Ishikawa (cell line): ENCODE results near the gene DOCK8.

Experiments used
- CEBPB ChIP-seq: IDR thresholded peaks from 2 replicates; pipeline ENCODE4 v1.6.1; 2012
- CREB1 ChIP-seq: IDR thresholded peaks from 2 replicates; pipeline ENCODE4 v1.6.1; 2012; ENCODE audit warnings: low read depth
- EGR1 ChIP-seq: IDR thresholded peaks from 2 replicates; pipeline ENCODE4 v1.6.1; 2012
- EP300 ChIP-seq: IDR thresholded peaks from 2 replicates; pipeline ENCODE4 v1.6.1; 2012; ENCODE audit warnings: borderline replicate concordance
- FOXM1 ChIP-seq: IDR thresholded peaks from 2 replicates; pipeline ENCODE4 v1.6.1; 2012; ENCODE audit warnings: low read depth, borderline replicate concordance
- NFIC ChIP-seq: IDR thresholded peaks from 2 replicates; pipeline ENCODE4 v1.6.1; 2012
- RAD21 ChIP-seq: IDR thresholded peaks from 2 replicates; pipeline ENCODE4 v1.6.1; 2012; ENCODE audit warnings: low read depth
- TAF1 ChIP-seq: IDR thresholded peaks from 2 replicates; pipeline ENCODE4 v1.6.1; 2012; ENCODE audit warnings: low read depth, mild to moderate bottlenecking
- TCF12 ChIP-seq: IDR thresholded peaks from 2 replicates; pipeline ENCODE4 v1.6.1; 2012; ENCODE audit warnings: low read depth
- TEAD4 ChIP-seq: IDR thresholded peaks from 2 replicates; pipeline ENCODE4 v1.6.1; 2012
- YY1 ChIP-seq: IDR thresholded peaks from 2 replicates; pipeline ENCODE4 v1.6.1; 2012; ENCODE audit warnings: low read depth
- ZBTB7A ChIP-seq: IDR thresholded peaks from 2 replicates; pipeline ENCODE4 v1.6.1; 2012; ENCODE audit warnings: low read depth
- TF ChIP-seq, protein P1 (sequence below): IDR thresholded peaks from 2 replicates; pipeline ENCODE4 v1.6.1; 2012
- TF ChIP-seq, protein P2 (sequence below): IDR thresholded peaks from 2 replicates; pipeline ENCODE4 v1.6.1; 2012
- TF ChIP-seq, protein P3 (sequence below): IDR thresholded peaks from 2 replicates; pipeline ENCODE4 v1.6.1; 2012; ENCODE audit warnings: low read depth, mild to moderate bottlenecking

Gene DOCK8

DNA sequence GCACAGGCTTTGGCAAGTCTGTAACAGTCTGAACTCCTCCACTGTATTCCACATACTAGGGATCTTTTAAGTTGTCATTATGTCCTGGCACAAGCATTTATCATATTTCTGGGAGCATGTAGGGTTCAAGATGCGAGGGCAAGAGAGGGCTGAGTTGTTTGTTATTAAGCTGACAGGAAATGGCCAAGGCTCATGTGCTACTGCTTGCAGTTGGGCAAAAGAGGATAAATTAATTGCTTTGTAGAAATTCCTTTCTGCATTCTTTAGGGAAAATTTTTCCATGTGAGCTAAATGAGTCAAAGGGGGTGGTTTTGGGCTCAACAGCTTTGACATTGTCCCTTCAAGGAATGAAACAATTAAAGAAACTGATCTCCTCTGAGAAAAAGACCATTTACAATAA lies 35.4 kb downstream of the DOCK8 start:
- TF ChIP-seq TEAD4 (0 out of 2 replicates have a peak, but pooled peaks have one; percentile 9), CEBPB (no peak), TCF12 (no peak)

DNA sequence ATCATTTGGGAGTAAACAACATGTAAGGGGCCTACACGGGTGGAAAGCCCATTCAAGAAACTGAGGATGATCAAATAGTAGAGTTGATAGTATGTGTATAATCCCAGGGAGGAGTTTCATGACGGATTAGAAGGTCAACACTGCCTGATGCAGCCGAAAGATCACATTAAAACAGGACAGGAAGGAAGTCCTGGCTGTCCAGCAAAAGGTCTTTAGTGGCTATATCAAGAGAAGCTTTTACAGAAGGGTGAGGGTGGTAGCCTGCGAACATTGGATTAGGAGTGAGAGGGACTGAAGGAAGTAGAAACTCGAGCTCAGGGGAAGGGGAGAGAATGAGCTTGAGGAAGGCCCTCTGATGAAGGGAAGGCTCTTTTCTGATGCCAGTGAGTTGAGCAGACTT lies 36.0 kb downstream of the DOCK8 start:
- TF ChIP-seq TEAD4 (no peak), EP300 (no peak), CEBPB (no peak), EGR1 (no peak), RAD21 (no peak), CREB1 (no peak)
- TF ChIP-seq, protein P1, sequence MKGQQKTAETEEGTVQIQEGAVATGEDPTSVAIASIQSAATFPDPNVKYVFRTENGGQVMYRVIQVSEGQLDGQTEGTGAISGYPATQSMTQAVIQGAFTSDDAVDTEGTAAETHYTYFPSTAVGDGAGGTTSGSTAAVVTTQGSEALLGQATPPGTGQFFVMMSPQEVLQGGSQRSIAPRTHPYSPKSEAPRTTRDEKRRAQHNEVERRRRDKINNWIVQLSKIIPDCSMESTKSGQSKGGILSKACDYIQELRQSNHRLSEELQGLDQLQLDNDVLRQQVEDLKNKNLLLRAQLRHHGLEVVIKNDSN = no peak

DNA sequence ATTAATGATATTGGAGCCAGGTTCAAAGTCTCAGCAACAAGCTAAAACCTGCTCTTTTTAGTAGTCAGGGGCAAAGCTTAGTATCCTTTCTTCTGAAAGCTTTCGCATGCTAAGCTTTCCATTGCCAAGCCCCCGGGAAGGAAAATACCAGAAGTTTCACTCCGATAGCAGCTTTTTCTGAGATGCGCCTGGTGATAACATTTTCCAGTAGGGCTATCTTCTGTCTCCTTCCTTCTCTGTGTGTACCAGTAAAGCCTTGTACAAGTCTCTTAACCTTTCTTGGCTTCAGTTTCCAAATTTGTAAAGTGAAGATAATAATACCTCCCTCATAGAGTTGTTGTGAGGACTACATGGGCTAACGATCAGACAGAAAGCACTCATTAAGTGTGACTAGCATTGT lies 36.7 kb downstream of the DOCK8 start:
- TF ChIP-seq CEBPB (no peak), FOXM1 (no peak), YY1 (no peak), CREB1 (no peak), TCF12 (no peak)

DNA sequence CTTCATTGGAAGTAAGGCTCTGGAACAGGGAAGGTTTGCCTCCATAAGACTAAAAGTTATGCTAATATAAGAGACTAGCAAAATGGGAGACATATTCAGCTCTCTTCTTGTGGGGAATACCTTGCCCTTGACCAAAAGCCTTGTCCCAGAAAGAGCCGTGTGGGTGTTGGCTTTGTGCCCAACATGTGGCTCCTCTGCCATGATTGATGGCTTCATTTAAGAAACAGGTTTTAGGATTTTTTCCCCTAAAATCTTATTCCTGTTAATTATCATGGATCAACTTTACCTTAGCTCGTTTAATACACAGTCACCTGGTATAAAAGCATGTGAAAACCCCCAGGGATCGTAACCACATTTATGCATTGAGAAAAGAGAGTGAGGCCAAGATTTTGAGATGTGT lies 38.9 kb downstream of the DOCK8 start:
- TF ChIP-seq, protein P2, sequence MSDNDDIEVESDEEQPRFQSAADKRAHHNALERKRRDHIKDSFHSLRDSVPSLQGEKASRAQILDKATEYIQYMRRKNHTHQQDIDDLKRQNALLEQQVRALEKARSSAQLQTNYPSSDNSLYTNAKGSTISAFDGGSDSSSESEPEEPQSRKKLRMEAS = 0 out of 2 replicates have a peak, but pooled peaks have one; percentile 33
- TF ChIP-seq CEBPB = no peak
- TF ChIP-seq RAD21 = no peak
- peak; percentile 87 for TF ChIP-seq NFIC

DNA sequence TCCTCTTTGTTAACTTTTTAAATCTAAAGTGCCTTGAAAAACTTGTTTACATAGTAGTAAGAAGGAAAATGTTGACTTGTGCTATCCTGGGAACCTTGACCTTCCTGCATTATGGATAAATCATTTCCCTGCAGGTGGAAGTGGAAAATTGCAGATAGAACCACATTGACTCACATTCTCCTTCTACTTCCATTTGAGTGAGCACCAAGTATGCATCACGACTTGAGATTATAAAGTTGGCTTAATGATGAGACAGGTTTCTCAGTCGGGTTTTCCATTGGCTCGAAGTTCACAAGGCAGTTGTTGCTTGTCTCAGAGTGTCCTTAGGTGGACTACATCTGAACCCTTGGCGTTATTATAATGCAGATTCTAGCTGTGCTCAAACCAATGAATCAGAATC lies 39.9 kb downstream of the DOCK8 start:
- no peak for TF ChIP-seq RAD21
- TF ChIP-seq, protein P1 = no peak
- TF ChIP-seq, protein P3, sequence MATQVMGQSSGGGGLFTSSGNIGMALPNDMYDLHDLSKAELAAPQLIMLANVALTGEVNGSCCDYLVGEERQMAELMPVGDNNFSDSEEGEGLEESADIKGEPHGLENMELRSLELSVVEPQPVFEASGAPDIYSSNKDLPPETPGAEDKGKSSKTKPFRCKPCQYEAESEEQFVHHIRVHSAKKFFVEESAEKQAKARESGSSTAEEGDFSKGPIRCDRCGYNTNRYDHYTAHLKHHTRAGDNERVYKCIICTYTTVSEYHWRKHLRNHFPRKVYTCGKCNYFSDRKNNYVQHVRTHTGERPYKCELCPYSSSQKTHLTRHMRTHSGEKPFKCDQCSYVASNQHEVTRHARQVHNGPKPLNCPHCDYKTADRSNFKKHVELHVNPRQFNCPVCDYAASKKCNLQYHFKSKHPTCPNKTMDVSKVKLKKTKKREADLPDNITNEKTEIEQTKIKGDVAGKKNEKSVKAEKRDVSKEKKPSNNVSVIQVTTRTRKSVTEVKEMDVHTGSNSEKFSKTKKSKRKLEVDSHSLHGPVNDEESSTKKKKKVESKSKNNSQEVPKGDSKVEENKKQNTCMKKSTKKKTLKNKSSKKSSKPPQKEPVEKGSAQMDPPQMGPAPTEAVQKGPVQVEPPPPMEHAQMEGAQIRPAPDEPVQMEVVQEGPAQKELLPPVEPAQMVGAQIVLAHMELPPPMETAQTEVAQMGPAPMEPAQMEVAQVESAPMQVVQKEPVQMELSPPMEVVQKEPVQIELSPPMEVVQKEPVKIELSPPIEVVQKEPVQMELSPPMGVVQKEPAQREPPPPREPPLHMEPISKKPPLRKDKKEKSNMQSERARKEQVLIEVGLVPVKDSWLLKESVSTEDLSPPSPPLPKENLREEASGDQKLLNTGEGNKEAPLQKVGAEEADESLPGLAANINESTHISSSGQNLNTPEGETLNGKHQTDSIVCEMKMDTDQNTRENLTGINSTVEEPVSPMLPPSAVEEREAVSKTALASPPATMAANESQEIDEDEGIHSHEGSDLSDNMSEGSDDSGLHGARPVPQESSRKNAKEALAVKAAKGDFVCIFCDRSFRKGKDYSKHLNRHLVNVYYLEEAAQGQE = no peak
- TF ChIP-seq EP300 = peak; percentile 88
- TF ChIP-seq ZBTB7A = no peak
- TF ChIP-seq CREB1 = no peak
- peak; percentile 62 for TF ChIP-seq NFIC
- TF ChIP-seq TCF12 = peak; percentile 85
- peak; percentile 78 for TF ChIP-seq TEAD4
- TF ChIP-seq FOXM1 = peak; percentile 83
- TF ChIP-seq YY1 = no peak
- TF ChIP-seq EGR1 = no peak
- TF ChIP-seq TAF1 = no peak
- TF ChIP-seq, protein P2 = no peak; the same call in 1 of the 2 replicates
- no peak; the same call in 1 of the 2 replicates for TF ChIP-seq CEBPB

DNA sequence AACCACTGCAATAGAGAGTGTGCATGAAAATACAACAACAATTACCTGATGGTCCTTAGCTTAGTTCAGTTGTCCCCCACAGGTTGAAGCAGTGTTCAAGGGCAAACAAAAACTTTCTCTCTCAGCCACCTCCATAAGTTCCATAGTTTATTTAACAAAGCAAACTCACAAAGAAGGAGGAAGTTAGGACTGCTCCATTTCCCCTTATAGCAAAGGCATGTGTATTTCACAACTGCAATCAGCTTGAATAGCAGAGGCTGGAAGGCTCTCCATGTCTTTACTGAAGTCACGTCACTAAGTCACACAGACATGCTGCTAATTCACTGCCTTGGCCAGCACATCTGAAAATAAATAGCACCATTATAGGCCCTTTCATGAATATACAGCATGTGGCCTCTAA lies 43.3 kb downstream of the DOCK8 start:
- TF ChIP-seq, protein P3 = no peak
- TF ChIP-seq TCF12 = no peak
- TF ChIP-seq YY1 = no peak
- TF ChIP-seq TEAD4 = no peak
- no peak for TF ChIP-seq TAF1
- TF ChIP-seq EP300 = no peak
- TF ChIP-seq FOXM1 = no peak
- no peak for TF ChIP-seq RAD21
- no peak for TF ChIP-seq NFIC
